ENCODE data around the gene CHST4. TPM values are rescaled to one million over a fixed set of nuclear protein-coding genes. Genes with fewer than 3 reads are reported as not detected.

CHST4 gene
- total RNA-seq, 2 experiments from 2014 or later: not detected

- Mint-ChIP-seq H3K9me3 (no peaks in the 10 kb centered on the region), H3K36me3 (ENCODE audit: low read depth) (no peaks in the 10 kb centered on the region), H3K27ac (no peak overlapping the region), H3K27me3 (peaks cover 4% of the 10 kb centered on the region), H3K4me1 (ENCODE audit: low read depth) (no peaks in the 10 kb centered on the region), H3K4me3 (no peak overlapping the region)
- no peak for TF ChIP-seq CTCF (IDR thresholded peaks at IDR 0.05)
- H3K4me1 ChIP-seq (ENCODE audit: insufficient read depth, low read length): no peaks in the 10 kb centered on the region
- no peak for ATAC-seq (ENCODE audit: poor library complexity)
- no peaks in the 10 kb centered on the region for H3K27me3 ChIP-seq (ENCODE audit: control insufficient read depth in 1 of 2, insufficient read depth in 2 of 2, low read length in 2 of 2)
- DNase-seq: no peak
- intact Hi-C loops (cut with DNase I, micrococcal nuclease): no loop called here
- ChIA-PET POLR2A (no interaction called here), CTCF (no interaction called here)
- H3K36me3 ChIP-seq (ENCODE audit: insufficient read depth, low read length): no peaks in the 10 kb centered on the region
- no peaks in the 10 kb centered on the region for H3K9me3 ChIP-seq (ENCODE audit: control insufficient read depth in 1 of 2, insufficient read depth in 1 of 2, low read length in 2 of 2)
- H3K4me3 ChIP-seq (ENCODE audit: low read length): no peak overlapping the region
- no peak overlapping the region for H3K27ac ChIP-seq (ENCODE audit: low read depth in 1 of 2, low read length in 2 of 2)
Measured at GRCh38 chr16:71492786-71493185, 33.4 kb upstream of the CHST4 start.

GRCh38 chr16:71493213-71493612 lies 33.0 kb upstream of the CHST4 start:
- intact Hi-C loops (cut with DNase I, micrococcal nuclease): no loop called here

DNA sequence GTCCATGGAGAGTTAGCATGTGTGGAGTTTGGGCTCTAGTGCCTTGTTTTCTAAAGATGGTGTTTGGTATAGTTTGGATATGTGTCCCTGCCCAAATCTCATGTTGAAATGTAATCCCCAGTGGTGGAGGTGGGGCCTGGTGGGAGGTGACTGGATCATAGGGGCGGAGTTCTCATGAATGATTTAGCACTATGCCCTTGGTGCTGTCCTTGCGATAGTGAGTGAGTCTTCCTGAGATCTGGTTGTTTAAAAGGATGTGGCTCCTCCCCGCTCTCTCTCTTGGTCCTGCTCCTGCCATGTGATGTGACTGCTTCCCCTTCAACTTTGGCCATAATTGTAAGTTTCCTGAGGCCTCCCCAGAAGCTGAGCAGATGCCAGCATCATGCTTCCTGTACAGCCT lies 28.2 kb upstream of the CHST4 start:
- CTCF ChIA-PET: interaction anchor here (1.0 to 4.1 kb wide), 2 partner anchors 85 to 1246 kb away, joined by 3 to 42 read pairs; partner anchors contain the start of gene EXOSC6
- DNase-seq: no peak
- H3K4me1 ChIP-seq (ENCODE audit: insufficient read depth, low read length): no peaks in the 10 kb centered on the region
- no peaks in the 10 kb centered on the region for H3K27me3 ChIP-seq (ENCODE audit: control insufficient read depth in 1 of 2, insufficient read depth in 2 of 2, low read length in 2 of 2)
- Mint-ChIP-seq H3K27me3 (peaks cover 19% of the 10 kb centered on the region), H3K4me1 (ENCODE audit: low read depth) (no peaks in the 10 kb centered on the region), H3K9me3 (no peaks in the 10 kb centered on the region), H3K27ac (no peak overlapping the region), H3K4me3 (no peak overlapping the region), H3K36me3 (ENCODE audit: low read depth) (no peaks in the 10 kb centered on the region)
- TF ChIP-seq CTCF (IDR thresholded peaks at IDR 0.05): no peak
- H3K9me3 ChIP-seq (ENCODE audit: control insufficient read depth in 1 of 2, insufficient read depth in 1 of 2, low read length in 2 of 2): no peaks in the 10 kb centered on the region
- H3K27ac ChIP-seq (ENCODE audit: low read depth in 1 of 2, low read length in 2 of 2): no peak overlapping the region
- POLR2A ChIA-PET: no interaction called here
- intact Hi-C loops (cut with DNase I, micrococcal nuclease): loop anchor here in 1 of 2 experiments (5.0 kb wide), 1 partner anchor 36 kb away; the partner anchor contains the start of gene ZNF23
- no peaks in the 10 kb centered on the region for H3K36me3 ChIP-seq (ENCODE audit: insufficient read depth, low read length)
- ATAC-seq (ENCODE audit: poor library complexity): no peak
- no peak overlapping the region for H3K4me3 ChIP-seq (ENCODE audit: low read length)

More at GRCh38 chr16:71493213-71493612, 33.0 kb upstream of the CHST4 start:
- no peak for ATAC-seq (ENCODE audit: poor library complexity)
- Mint-ChIP-seq H3K4me3 (no peak overlapping the region), H3K4me1 (ENCODE audit: low read depth) (no peaks in the 10 kb centered on the region), H3K27ac (no peak overlapping the region), H3K36me3 (ENCODE audit: low read depth) (no peaks in the 10 kb centered on the region), H3K9me3 (no peaks in the 10 kb centered on the region), H3K27me3 (peaks cover 4% of the 10 kb centered on the region)
- DNase-seq: no peak
- Histone ChIP-seq H3K27me3 (ENCODE audit: control insufficient read depth in 1 of 2, insufficient read depth in 2 of 2, low read length in 2 of 2) (no peaks in the 10 kb centered on the region), H3K36me3 (ENCODE audit: insufficient read depth, low read length) (no peaks in the 10 kb centered on the region), H3K4me3 (ENCODE audit: low read length) (no peak overlapping the region), H3K27ac (ENCODE audit: low read depth in 1 of 2, low read length in 2 of 2) (no peak overlapping the region), H3K9me3 (ENCODE audit: control insufficient read depth in 1 of 2, insufficient read depth in 1 of 2, low read length in 2 of 2) (no peaks in the 10 kb centered on the region), H3K4me1 (ENCODE audit: insufficient read depth, low read length) (no peaks in the 10 kb centered on the region)
- no peak for TF ChIP-seq CTCF (IDR thresholded peaks at IDR 0.05)
- ChIA-PET CTCF (no interaction called here), POLR2A (no interaction called here)

All from CD4-positive, alpha-beta T cell (primary cell).